HG03196 (cell line): ENCODE data around the gene COL27A1.

Source experiments
- ATAC-seq: cut with Tn5 transposase; IDR thresholded peaks from one replicate; pipeline ENCODE4 v1.9.1; 2021; ENCODE audit not compliant: unreplicated experiment

The COL27A1 gene

DNA sequence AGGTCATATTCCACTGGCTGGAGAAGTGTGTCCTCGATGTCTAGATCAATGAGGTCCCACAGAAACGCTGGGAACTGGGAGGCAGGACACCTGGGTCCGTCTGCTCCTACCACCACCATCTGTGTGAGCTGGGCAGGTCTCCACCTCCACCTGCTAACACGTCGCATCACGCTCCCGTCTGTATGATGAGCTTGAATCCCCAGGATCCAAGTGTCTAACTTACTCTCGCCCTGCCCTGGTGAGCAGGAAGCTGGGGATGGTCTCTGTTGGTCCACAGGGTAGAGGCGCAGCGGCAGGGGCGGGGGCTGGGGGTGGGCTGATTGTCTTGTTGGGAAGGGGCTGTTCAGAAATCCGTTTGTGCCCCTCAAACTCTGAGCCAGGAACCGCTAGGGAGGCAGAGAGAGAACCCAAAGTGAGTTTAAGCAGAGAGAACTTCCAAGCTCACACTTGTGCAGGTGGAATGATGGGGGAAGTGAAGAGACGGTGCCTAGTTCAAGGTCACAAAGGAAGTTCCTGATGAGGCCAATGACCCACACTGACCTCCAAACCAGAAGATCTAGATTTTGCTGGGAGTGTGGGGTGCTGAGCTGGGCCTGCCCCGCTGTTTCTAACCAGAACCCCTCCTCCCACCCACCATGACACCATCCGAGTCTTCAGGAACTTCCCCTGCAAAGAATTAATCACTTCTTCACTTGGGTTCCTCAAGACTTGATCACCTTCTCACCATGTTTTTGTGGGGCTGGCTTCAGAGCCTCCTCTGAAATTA is 195.5 kb downstream of the COL27A1 start:
- no peak for ATAC-seq

GRCh38 chr9:114351932-114352331 is 196.6 kb downstream of the COL27A1 start:
- ATAC-seq: no peak

- ATAC-seq: no peak
These were observed 200.5 kb downstream of the COL27A1 start for GRCh38 chr9:114355821-114356220.

- ATAC-seq: no peak
These were observed 201.5 kb downstream of the COL27A1 start for GRCh38 chr9:114356792-114357191.

DNA sequence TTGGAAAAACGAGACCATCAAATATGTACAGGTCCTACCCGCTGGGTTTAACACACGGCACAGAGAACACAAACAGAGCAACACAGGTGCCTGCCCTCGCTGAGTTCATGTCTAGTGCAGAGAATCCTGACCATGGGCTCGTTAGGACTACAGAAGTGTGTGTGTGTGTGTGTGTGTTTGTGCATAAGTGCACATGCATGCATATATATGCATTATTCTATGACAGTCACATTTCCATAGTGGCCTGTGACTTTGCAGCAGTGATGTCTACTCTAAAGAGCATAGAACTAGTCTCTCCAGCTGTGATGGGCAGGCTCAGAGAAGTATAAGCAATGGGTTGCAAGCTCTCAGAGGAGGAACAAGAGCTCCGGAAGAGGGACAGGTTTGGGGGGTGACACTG is 202.0 kb downstream of the COL27A1 start:
- no peak for ATAC-seq

DNA sequence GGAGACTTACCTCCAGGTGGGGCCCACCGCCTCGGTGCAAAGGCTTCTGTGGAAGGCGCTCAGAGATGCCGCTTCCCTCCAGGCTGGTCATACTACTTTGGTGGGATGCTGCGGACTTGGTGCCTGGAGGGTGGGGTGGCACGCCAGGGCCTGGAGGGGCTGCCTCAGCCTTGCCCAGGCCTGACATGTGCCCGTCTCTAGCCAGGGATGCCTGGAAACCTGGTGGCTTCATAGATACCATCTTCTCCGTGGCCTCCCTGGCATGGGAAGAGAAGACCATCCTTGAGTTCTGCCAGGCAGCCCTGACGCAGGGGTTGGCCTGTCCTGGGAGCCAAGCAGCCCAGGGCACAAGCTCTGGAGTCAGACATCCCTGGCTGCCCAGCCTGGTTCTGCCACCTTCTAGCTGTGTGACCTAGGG is 202.6 kb downstream of the COL27A1 start:
- ATAC-seq: no peak

DNA sequence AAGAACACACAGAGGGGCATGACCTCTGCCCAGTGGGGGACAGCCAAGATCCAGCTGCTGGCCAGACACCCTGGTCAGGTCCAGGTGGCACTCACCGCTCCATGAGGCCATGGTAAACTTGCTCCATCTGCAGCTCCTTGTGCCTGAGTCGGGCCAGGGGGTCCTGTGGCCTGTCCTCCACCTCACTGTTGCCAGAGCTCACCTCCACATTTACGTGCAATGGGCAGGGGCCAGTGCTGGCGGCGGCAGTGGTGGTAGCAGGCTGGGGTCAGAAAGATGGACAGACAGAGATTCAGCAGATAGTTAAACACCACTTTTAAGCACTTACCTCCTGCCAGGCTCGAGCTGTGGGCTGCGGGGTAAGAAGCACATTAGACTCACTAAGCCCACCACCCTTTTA is 204.5 kb downstream of the COL27A1 start:
- no peak for ATAC-seq

- no peak for ATAC-seq
These were observed 206.2 kb downstream of the COL27A1 start for GRCh38 chr9:114361542-114361941.
